ENCODE measurements around the gene ATP2C1.

GRCh38 chr3:130846181-130846580 is 47.7 kb upstream of the ATP2C1 start:
- no peak for TF ChIP-seq CTCF (IDR thresholded peaks at IDR 0.05)
- TF ChIP-seq POLR2A (IDR thresholded peaks at IDR 0.05): no peak
- TF ChIP-seq POLR2AphosphoS5 (IDR thresholded peaks at IDR 0.05; ENCODE audit: insufficient read depth in 1 of 2, low read depth in 1 of 2): no peak
